Body of pancreas (tissue), 4 donors: ENCODE data around the gene CYP3A5.

Experiments
- CTCF ChIP-seq, 7 experiments: fragments of 450-650 bp in 4 of 7; fragments of 200-600 bp in 3 of 7; sonication (generic) in 3 of 7; IDR thresholded peaks; one replicate each; pipeline ENCODE4 v1.5.1; 2016 to 2019; ENCODE audit warnings: antibody characterized with exemption in 7 of 7
- POLR2A ChIP-seq, 3 donors: fragments of 450-650 bp; IDR thresholded peaks; one replicate each; pipeline ENCODE4 v1.6.1; 2016; ENCODE audit warnings: antibody characterized with exemption in 3 of 3, mild to moderate bottlenecking in 2 of 3

- TF ChIP-seq POLR2A (IDR thresholded peaks at IDR 0.05) (no peak), CTCF (IDR thresholded peaks at IDR 0.05) (no peak)
Measured at GRCh38 chr7:99694912-99695304, 15.1 kb upstream of the CYP3A5 start.
